OCI-LY3 (cell line): ENCODE data around the gene PPP4R2.

Experiments
- CTCF ChIP-seq: fragments of 200-600, 300-600 bp; sonication (generic); IDR thresholded peaks from 2 replicates; pipeline ENCODE4 v1.5.1; 2014; ENCODE audit warnings: antibody characterized with exemption, low read length, low read depth
- EZH2phosphoT487 ChIP-seq: fragments of 200-600 bp; shearing (Covaris generic); IDR thresholded peaks from 2 replicates; pipeline ENCODE4 v1.6.1; 2018; ENCODE audit warnings: antibody characterized with exemption, mixed run types, low read depth

DNA sequence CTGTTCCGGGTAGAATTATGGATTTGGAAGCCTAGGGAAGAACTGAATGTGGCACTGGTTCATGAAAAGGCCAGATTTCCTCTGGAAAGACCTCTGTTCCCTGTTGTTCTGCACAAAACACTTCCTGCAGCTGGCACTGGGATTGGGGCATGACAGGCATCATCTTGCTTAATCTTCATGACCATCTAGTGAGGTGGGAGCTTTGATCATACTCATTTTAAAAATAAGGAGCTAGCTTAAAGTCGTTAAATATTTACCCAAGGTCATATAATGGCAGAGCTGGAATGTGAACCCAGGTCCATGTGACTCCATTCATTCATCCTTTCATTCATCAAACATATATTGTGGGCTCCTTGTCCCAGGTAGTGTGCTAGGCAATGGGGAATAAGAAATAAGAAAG, 105.3 kb downstream of the PPP4R2 start:
- TF ChIP-seq CTCF (no peak), EZH2phosphoT487 (no peak)
